Stimulated activated naive CD4-positive, alpha-beta T cell treated with Interleukin-2 at 50 U/mL for 16 hours (primary cell): Measurements from ENCODE around the gene VRK3.
A peak's percentile ranks its signal among the peaks of the same experiment; 100 is the strongest.
"Not testable (repeated sequence)": the region's sequence is repeated elsewhere in the genome, so short reads cannot be mapped to it uniquely, and the experiment has no call there.

Source experiments
- DNase-seq: peaks from one replicate; lab custom pipeline; 2025; lab: John Stamatoyannopoulos, UW

Gene VRK3, protein sequence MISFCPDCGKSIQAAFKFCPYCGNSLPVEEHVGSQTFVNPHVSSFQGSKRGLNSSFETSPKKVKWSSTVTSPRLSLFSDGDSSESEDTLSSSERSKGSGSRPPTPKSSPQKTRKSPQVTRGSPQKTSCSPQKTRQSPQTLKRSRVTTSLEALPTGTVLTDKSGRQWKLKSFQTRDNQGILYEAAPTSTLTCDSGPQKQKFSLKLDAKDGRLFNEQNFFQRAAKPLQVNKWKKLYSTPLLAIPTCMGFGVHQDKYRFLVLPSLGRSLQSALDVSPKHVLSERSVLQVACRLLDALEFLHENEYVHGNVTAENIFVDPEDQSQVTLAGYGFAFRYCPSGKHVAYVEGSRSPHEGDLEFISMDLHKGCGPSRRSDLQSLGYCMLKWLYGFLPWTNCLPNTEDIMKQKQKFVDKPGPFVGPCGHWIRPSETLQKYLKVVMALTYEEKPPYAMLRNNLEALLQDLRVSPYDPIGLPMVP

DNA sequence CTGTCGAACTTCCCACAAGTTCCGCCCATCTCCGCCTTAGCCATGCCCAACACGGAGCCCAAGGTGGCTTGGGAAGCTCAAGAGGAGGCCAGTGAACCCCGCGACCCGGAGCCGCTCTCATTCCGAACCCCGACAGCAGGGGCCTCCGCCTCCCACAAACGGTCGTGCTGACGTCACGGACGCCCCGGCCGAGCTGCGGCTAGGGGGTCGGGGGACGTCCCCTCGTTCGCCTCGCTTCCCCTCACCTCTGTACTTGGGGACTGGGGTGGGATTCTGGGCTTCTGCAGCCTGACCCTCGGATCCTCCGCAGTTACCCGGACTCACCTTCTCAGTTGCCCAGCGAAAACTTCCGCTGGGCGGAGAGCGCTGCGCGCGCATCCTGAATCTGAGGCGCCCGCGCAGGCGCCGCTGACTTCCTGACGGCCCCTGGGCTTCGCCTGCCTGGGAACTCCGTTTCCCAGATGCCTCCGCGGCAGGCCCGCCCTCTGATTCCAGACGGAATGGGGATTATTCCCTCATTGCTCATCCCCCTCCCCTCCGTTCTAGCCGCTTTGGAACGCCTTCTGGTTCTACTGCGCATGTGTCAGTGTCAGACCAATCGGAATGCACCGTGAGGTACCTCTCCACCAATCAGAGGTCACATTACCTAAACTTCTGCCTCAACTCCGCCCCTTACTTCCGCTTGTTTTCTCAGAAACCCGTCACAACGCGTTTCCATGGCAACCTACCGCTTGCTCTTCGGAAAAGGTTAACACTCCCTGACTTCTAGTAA, at the start of gene VRK3:
TSS of gene VRK3 (minus strand) at position 351 of the 772 bp plus-strand sequence. CDS start 9,210 bp downstream, outside the sequence.
- peak; percentile 99 for DNase-seq

DNA sequence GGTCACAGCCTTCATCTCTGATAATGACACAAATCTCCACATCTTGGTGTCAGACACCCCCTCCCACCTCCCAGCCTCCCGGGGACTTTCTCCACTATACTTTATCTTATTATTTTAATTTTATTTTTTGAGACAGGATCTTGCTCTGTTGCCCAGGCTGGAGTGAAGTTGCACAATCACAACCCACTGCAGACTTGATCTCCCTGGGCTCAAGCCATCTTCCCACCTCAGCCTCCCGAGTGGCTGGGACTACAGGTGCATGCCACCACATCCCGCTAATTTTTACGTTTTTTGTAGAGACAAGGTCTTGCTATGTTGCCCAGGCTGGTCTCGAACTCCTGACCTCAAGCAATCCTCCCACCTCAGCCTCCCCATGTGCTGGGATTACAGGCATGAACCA, 43.2 kb upstream of the VRK3 start:
- not testable (repeated sequence) for DNase-seq

DNA sequence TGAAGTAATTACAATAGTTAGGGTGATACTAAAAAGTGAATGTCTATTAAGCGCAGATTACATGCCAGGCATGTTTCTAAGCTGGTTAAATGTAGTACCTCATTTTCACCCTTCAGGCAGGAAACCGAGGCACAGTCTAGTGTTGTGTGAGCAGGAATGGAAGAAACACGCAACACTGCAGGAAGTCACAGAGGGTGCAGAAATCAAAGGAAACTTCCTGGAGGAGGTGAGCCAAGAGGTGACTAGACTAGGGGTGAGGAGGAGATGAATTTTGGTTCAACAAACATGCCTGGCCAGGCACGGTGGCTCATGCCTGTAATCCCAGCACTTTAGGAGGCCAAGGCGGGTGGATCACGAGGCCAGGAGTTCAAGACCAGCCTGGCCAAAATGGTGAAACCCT, 42.4 kb upstream of the VRK3 start:
- DNase-seq: no peak

DNA sequence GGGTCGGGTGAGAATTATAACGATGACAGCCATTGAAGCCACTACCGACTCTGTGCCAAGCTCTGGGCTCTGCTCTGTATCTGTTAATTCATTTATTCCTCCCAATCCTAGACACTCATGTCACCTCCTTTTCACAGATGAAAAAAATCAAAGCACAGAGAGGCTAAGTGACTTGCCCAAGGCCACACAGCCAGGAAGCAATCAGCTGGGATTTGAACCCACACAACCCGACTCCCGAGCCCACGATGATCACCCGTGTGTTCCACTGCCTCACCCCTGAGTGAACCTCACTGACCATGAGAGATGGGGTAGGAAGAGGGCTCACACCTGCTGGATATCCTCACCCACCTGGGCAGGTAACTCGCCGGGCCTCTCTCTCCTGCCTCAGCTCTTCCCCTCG, 40.8 kb upstream of the VRK3 start:
- no peak for DNase-seq

DNA sequence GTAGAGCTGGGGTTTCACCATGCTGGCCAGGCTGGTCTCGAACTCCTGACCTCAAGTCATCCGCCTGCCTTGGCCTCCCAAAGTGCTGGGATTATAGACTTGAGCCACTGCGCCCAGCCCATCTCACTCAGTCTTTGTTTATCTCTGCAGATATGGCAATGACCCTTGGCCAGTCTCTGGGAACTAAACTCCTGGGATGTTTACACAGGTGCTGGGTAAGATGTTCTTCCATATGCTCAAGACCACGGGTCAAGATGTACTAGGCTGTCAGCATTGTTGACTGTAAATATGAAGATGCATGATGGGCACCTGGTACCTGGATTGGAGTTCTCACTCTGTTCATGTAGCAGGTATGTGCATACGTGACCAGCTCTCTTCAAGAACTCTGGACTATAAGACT, 36.5 kb upstream of the VRK3 start:
- no peak for DNase-seq

DNA sequence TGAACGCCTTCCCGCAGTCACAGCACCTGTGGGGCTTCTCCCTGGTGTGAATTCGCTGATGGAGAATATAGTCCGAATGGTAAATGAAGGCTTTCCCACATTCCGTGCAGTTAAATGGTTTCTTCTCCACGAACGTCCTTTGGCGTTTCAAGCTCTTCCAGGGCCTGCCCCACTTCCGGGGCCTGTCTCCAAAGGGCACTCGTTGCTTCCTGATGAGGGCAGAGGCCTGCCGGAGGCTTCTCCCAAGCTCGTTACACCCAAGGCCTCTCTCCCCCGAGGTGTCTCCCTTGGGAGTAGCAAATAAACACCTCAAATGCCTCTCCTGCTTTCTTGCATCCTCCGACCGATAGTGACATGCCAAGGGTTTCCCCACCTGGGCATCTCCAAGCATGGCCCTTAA, 34.9 kb upstream of the VRK3 start:
- DNase-seq: no peak

DNA sequence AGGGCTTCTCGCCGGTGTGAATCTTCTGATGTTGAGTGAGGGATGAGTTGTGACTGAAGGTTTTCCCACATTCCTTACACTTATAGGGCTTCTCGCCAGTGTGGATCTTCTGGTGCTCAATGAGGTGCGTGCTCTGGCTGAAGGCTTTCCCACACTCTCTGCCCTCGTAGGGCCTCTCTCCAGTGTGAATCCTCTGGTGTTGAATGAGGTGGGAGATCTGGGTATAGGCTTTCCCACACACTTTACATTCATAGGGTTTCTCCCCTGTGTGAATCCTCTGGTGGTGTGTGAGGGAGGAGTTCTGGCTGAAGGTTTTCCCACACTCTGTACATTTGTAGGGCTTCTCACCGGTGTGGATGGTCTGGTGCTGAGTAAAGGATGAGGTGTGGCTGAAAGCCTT, 33.9 kb upstream of the VRK3 start:
- DNase-seq: no peak

DNA sequence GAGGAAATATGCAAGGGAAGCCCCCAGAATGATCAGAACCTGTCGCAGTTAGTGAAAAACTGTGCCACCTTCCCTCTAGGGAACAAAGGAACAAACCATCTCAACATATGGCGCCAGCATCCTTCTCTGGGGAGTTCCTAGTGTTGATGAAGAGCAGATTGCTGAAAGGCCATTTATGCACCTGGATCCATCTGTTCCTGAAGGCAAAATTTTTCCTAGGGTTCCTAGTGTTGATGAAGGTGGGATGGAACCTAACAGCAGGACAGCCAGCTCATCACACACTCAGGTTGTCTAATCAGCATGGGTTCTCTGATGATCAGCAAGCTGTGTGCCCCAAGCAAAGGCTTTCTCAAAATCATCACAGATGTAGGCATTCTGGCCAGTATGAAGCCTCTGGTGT, 33.3 kb upstream of the VRK3 start:
- no peak for DNase-seq

DNA sequence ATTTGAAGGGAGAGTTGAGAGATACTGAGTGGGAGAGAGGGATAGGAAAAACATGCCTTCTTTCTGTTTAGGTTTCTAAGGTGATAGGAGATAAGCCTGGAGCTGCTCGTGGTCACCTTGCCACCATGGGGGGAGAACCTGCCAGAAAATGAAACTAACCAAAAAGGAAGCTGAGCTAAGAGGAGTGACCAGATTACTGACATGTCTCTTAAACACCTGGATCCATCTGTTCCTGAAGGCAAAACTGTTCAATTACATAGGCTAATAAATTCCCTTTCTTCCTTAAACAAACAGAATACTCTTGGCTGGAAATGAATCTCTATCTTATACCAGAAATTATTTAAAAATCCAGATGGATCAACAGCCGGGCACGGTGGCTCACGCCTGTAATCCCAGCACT, 27.9 kb upstream of the VRK3 start:
- no peak for DNase-seq

DNA sequence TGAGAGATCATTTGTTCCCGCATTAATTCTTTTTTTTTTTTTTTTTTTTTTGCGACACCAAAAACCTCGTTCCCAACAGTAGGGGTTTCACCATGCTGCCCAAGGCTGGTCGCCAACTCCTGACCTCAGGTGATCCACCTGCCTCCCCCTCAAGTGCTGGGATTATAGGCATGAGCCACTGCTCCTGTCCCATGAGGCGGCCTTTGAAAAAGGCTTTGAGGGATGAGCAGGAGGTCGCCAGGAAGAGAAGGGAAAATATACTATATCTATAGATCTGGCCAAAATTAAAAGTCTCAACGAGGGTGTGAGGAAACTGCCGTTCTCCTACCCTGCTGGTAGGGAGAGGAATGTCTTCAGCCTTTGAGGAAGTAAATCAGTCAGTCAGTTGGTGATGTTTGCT, 26.8 kb upstream of the VRK3 start:
- DNase-seq: no peak

DNA sequence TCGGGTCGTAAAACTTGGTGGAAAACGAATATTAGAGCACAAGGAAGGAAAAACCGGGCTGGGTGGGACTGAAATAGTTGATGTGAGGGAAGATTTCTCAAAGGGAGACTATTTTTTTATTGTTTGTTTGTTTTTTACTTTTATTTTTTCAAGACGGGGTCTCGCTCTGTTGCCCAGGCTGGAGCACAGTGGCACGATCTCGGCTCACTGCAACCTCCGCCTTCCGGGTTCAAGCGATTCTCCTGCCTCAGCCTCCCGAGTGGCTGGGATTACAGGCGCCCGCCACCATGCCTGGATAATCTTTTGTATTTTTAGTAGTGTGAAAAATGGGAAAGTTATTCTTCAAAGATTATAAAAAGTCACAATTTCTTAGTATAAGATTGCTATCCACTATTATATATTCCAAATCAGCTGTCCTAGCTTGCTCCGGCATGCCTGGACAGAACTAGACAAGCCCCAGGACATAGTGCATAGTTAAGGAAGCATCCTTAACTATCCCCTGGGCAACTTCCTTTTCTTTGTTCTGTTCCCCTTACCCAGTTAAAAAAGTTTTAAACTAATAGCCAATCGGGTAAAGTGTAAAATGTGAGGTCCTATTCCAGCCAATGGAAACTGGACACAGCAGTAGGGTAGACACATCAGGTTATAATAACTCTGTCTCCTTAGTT, 26.2 kb upstream of the VRK3 start:
- not testable (repeated sequence) for DNase-seq

DNA sequence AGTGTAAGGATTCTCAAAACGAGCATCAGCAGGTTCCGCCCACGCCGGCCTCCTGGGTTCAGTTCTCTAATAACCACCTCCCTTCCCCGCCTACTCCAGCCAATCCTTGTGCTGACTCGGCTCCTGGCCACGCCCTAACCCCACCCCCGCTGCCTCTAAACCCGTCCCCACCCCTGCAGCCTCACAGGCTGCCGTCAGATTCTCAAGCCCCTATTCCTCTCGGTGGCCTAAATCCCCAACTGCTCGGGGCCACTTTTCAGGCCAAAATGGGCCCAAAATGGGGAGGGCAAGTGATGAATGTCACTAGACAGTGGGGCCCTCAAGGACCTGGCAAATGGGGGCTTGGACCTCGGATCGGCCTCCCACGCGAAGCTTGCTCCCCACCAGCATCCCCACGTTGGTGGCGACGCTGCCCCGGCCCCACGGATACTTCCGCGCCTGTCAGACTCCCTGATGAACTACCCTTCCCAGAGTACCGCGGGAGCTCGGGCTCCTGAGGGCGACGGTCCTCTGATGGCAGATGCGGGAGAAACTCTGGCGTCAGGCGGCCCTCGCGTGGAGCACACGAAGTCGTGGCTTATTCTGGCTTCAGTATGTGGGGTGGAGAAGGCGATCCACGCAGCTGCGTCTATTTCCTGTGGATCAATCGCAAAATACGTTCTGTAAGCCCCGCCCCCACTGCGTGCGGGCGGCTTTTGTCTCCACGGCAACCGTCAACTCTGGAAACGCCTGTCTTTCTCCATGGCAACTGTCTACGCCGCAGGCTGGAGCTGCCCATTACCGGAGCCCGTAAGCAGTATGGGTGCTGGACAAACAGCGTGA, 25.4 kb upstream of the VRK3 start:
- DNase-seq: peak; percentile 89

DNA sequence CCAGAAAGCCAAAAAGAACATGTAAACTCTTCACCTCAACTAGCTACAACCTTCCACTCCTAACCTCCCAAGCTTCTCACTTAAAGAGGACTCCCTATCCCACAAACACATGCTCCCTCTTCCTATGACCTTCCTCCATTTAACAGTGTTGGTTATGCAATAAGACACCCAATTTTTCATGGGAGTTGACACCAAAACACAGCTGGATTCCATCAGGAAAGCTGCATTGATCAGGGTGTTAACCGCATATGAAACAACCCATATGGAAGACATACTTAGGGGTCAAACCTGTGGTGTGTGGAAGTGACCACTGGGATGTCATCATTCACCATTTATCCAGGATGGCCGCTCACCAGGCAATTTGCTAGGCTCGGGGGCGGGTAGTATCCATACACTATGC, 22.5 kb upstream of the VRK3 start:
- DNase-seq: no peak

DNA sequence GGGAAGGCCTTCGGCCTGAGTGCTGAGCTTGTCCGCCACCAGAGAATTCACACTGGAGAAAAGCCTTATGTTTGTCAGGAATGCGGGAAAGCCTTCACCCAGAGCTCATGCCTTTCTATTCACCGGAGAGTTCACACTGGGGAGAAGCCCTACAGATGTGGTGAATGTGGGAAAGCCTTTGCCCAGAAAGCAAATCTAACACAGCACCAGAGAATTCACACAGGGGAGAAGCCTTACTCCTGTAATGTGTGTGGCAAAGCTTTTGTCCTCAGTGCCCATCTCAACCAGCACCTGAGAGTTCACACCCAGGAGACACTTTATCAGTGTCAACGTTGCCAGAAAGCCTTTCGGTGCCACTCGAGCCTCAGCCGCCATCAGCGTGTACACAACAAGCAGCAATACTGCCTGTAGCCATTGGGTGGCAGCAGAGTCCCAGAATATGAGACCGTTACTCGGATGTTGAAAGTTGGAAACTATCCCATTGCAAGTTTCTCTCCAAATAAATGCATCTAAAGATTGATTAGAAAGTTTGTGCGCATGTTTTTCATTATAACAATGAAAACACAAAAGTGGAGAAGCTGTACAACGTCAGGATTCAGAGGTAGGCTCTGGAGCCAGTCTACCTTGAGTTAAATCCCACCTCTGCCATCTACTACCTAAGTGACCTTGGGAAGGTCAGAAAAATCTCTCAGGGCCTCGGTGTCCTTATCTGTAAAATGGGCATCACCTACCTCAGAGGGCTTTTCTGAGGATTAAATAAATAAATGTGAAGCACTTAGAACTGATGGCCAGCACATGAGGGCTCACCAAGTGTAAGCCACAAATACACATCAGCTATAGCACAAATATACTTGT, 21.7 kb upstream of the VRK3 start:
- peak; percentile 47 for DNase-seq

DNA sequence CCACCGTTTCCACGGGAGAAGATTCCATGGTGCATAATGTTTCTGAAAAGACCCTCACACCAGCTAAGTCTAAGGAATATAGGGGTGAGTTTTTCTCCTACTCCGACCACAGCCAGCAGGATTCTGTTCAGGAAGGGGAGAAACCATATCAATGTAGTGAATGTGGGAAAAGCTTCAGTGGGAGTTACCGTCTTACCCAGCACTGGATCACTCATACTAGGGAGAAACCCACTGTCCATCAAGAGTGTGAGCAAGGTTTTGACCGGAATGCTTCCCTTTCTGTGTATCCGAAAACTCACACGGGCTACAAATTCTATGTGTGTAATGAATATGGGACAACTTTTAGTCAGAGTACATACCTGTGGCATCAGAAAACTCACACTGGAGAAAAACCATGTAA, 19.8 kb upstream of the VRK3 start:
- no peak for DNase-seq

DNA sequence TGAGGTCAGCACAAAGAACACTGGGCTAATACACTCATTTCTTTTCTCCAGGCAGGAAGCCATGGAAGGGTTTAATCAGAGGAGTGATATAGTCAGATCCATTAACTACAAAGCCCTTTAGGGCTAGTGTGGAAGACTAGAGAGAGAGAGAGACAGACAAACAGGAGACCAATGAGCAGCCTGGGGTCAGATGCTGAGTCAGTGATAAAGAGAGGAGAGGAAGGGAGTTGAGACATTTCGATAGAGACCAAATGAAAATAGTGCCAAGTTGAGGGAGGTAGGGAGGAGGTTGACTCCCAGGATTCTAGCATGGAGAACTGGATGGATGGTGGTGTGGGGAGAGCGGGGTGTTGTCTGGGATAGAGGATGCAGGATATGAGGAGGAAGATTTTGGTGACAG, 18.8 kb upstream of the VRK3 start:
- no peak for DNase-seq

DNA sequence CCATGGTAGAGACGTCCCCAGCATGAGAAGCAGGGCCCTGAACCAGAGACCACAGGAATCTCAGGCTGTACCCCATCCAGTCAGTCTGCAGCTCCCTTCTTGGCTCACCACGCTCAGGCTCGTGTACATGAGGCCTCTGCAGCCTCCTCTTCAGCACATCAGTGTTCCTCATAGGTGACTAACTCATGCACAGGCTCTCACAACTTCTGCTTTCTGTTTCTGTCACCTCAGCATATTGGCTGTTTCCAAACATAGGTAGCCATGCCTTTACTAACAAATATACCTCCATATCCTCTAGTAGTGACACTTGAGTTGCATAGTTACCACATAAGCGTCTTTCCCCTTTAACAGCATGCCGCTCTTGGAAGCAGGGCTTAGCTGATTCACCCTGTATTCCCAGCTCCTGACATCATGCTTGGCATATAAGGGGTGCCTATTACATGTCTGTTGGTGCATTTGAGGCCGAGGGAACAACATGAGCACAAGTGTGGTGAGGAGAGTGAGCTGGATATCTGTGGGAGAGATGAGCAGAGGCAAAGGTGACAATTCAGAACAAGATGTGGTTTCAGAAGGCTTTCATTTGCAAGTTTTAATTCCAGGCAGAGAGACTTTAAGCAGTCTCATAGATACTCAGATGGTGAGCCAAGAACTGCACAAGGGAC, 17.3 kb upstream of the VRK3 start:
- no peak for DNase-seq

DNA sequence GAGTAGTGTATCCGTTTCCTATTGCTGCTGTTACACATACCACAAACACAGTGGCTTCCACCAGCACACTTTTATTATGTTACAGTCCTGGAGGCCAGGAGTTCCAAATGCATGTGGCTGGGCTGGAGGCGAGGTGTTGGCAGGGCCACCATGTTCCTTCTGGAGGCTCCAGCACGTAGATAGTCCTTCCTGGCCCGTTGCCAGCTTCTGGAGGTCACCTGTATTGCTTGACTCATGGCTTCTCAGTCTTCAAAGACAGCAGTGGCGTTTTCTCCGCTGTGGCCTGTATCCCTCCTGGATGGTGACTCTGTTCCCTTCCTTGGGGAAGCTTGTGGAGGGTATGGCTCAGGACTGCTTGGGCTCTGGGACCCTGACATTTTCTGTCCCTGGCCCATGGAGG, 15.8 kb upstream of the VRK3 start:
- no peak for DNase-seq

DNA sequence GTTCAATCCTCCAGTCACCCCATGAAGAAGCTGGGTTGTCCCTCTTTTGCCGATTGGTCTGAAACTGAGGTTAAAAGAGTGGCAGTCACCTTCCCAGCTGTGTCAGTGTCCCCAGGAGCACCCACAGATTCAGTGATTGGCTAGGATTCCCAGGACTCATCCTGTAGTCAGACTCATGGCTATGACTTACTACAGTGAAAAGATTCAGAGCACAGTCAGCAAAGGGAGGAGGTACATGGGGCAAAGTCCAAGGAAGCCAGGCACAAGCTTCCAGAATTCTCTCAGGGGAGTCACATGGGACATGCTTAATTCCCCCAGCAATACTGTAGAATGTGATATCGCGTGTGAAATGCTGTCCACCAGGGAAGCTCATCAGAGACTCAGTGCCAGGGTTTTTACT, 14.8 kb upstream of the VRK3 start:
- DNase-seq: no peak

DNA sequence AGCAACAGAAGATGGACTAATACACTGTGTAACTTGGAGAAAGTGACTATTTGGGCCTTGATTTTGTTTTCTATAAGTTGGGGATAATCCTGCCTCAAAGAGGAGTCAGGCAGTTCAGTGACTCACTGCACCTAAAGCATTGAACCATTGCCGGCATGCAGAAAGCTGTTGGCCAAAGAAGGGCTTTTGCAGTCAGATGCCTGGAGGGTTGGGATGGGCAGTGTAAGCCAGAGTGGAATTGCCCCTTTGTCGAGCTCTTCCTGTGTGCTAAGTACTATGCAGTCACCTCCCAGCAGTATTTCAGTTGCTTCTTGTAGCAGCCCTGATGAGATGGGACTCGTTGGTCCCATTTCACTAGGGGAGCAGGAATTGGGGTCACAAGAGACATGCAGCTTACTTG, 11.7 kb upstream of the VRK3 start:
- DNase-seq: no peak
